Gastrocnemius medialis (tissue), 4 donors: ENCODE measurements around the gene PFKFB2. TPM values are rescaled to one million over a fixed set of nuclear protein-coding genes. Genes with fewer than 3 reads are reported as not detected.

Source experiments
- ATAC-seq, 2 donors: fragments of 150-250 bp; one replicate each; pipeline ENCODE4 v1.9.1; 2016
- DNase-seq, 2 donors: peaks; one replicate each; pipeline ENCODE4 v3.0.0-alpha.2; 2019
- H3K27ac ChIP-seq, 4 donors: fragments of 200-600 bp; sonication (generic); 1 replicate in 1 of 4; 2 replicates in 3 of 4; pipeline ENCODE4 v1.5.1; 2016 to 2018; ENCODE audit warnings: mild to moderate bottlenecking in 2 of 4, moderate library complexity in 1 of 4
- H3K27me3 ChIP-seq, 3 donors: fragments of 200-600 bp; sonication (generic) in 2 of 3; 1 replicate in 1 of 3; 2 replicates in 2 of 3; pipeline versions ENCODE4 v1.5.1 to v1.6.0; 2016 to 2019; ENCODE audit warnings: mild to moderate bottlenecking in 1 of 3, moderate library complexity in 1 of 3
- H3K36me3 ChIP-seq, 2 donors: fragments of 200-600 bp; sonication (generic) in 1 of 2; one replicate each; pipeline ENCODE4 v1.5.1; 2017 to 2018
- H3K4me1 ChIP-seq, 2 donors: fragments of 200-600 bp; sonication (generic) in 1 of 2; one replicate each; pipeline ENCODE4 v1.5.1; 2016 to 2017; ENCODE audit warnings: mild to moderate bottlenecking in 2 of 2
- H3K4me3 ChIP-seq, 4 donors: fragments of 200-600 bp; sonication (generic) in 3 of 4; 1 replicate in 1 of 4; 2 replicates in 3 of 4; pipeline ENCODE4 v1.5.1; 2016 to 2019; ENCODE audit warnings: mild to moderate bottlenecking in 2 of 4
- H3K9me3 ChIP-seq, 3 donors: fragments of 200-600 bp; sonication (generic) in 2 of 3; 1 replicate in 1 of 3; 2 replicates in 2 of 3; pipeline ENCODE4 v1.5.1; 2016 to 2019
- POLR2A ChIP-seq, 2 donors: fragments of 450-650 bp; IDR thresholded peaks; one replicate each; pipeline ENCODE4 v1.6.1; 2017; ENCODE audit warnings: antibody characterized with exemption in 2 of 2, mild to moderate bottlenecking in 2 of 2, moderate library complexity in 2 of 2
- in situ Hi-C, 4 donors: fragments of 200-750 bp; cut with MboI; loops; one replicate each; pipeline versions ENCODE4 v1.15.0 to v1.8.0; 2017; ENCODE audit warnings: low sequenced_read_pairs in 4 of 4
- intact Hi-C: fragments of 100-400 bp; cut with DNase I; formaldehyde crosslinking; loops from one replicate; pipeline ENCODE4 v1.15.1; 2023; ENCODE audit warnings: low total_unique reads
- total RNA-seq, 4 donors: library from RNA; depleted of rRNA; stranded (reverse); fragments of >200 nt; gene quantifications; one replicate each; pipeline versions ENCODE4 v1.1.0 to v1.2.3, GENCODE V29; 2016
- TF ChIP-seq, protein P1 (sequence below), 5 experiments: fragments of 450-650 bp in 3 of 5; fragments of 200-600 bp in 2 of 5; sonication (generic) in 2 of 5; IDR thresholded peaks in 4 of 5; conservative IDR thresholded peaks in 1 of 5; 1 replicate in 4 of 5; 2 replicates in 1 of 5; pipeline ENCODE4 v1.5.1; 2016 to 2019; ENCODE audit warnings: antibody characterized with exemption in 5 of 5, mild to moderate bottlenecking in 3 of 5, moderate library complexity in 3 of 5

The PFKFB2 gene
- total RNA-seq, 4 donors from 2014 or later: 35.5 to 40.3 (median 37.6) TPM

DNA sequence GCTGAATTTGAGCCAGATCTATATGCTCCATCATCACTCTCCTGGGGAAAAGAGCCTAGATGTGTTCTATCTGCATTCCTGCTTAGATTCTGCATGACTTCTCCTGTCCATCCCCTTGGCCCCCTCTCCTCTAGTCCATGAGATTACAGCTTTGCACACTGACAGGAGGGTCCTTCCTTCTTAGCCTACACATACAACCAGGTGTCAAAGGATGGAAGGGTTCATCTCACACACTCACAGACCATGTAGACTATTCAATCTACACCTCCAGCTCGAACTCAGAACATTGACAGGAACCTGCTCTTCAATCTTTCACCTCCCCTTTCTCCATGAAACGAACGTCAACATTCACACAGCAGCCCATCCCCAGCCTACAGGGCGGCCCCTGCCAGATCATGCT is 34.4 kb upstream of the PFKFB2 start:
- intact Hi-C loops: no loop called here
- Histone ChIP-seq H3K4me3 (no peak overlapping the region), H3K4me1 (peaks cover 0 to under 1% of the 10 kb centered on the region in 2 donors), H3K9me3 (no peaks in the 10 kb centered on the region), H3K27me3 (no peaks in the 10 kb centered on the region), H3K27ac (no peak overlapping the region), H3K36me3 (no peaks in the 10 kb centered on the region)
- no peak for DNase-seq
- TF ChIP-seq, protein P1, sequence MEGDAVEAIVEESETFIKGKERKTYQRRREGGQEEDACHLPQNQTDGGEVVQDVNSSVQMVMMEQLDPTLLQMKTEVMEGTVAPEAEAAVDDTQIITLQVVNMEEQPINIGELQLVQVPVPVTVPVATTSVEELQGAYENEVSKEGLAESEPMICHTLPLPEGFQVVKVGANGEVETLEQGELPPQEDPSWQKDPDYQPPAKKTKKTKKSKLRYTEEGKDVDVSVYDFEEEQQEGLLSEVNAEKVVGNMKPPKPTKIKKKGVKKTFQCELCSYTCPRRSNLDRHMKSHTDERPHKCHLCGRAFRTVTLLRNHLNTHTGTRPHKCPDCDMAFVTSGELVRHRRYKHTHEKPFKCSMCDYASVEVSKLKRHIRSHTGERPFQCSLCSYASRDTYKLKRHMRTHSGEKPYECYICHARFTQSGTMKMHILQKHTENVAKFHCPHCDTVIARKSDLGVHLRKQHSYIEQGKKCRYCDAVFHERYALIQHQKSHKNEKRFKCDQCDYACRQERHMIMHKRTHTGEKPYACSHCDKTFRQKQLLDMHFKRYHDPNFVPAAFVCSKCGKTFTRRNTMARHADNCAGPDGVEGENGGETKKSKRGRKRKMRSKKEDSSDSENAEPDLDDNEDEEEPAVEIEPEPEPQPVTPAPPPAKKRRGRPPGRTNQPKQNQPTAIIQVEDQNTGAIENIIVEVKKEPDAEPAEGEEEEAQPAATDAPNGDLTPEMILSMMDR (IDR thresholded peaks at IDR 0.05 in 4 of 5, conservative IDR thresholded peaks at IDR 0.05 in 1 of 5): no peak
- no peak for TF ChIP-seq POLR2A (IDR thresholded peaks at IDR 0.05)
- in situ Hi-C loops: no loop called here
- no peak for ATAC-seq

DNA sequence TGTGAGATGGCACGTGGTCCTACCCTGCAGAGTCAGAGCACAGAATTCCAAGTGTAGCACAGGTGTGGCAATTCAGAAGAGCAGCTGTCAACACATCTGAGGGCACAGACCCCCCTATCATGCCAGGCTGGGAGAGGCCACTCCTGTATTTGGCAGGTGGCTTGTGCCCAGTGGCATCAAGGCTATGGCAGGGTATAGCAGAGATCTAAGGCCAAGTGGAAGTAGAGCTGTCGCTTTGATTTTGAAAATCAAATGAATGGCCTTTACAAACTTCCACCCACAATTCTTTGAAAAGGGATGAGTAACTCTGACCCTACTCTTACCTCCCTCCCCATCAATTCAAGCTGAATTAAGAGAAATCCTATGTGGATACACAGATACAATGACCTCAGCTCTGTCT is 33.9 kb upstream of the PFKFB2 start:
- H3K4me3 ChIP-seq: no peak overlapping the region
- no peaks in the 10 kb centered on the region for H3K27me3 ChIP-seq
- TF ChIP-seq POLR2A (IDR thresholded peaks at IDR 0.05): no peak
- TF ChIP-seq, protein P1 (IDR thresholded peaks at IDR 0.05 in 4 of 5, conservative IDR thresholded peaks at IDR 0.05 in 1 of 5): no peak
- intact Hi-C loops (no loop called here), in situ Hi-C loops (no loop called here)
- H3K9me3 ChIP-seq: no peaks in the 10 kb centered on the region
- DNase-seq (no peak), ATAC-seq (no peak)
- no peak overlapping the region for H3K27ac ChIP-seq
- H3K4me1 ChIP-seq: peaks cover 0 to 5% of the 10 kb centered on the region in 2 donors
- H3K36me3 ChIP-seq: no peaks in the 10 kb centered on the region

DNA sequence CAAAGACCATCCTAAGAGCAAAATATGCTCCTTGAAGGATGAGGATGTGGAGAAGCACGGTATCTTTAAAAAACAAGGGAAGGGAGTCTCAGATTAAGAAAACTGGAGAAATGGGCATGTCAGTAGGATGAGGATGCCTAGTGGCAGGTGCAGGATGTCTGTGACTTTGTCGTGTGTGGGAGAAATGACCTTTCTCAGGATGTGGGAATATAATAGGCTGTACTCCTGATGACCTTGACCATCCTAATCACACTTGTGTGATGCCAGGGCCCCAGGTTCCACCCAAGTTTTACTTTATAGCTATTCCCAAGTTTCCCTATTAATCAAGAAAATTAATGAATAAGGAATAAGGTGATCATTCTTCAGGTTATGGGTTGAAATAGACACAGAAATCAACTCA is 33.4 kb upstream of the PFKFB2 start:
- TF ChIP-seq POLR2A (IDR thresholded peaks at IDR 0.05): no peak
- TF ChIP-seq, protein P1 (IDR thresholded peaks at IDR 0.05 in 4 of 5, conservative IDR thresholded peaks at IDR 0.05 in 1 of 5): no peak
- intact Hi-C loops: no loop called here
- ATAC-seq (no peak), DNase-seq (no peak)
- H3K4me3 ChIP-seq: no peak overlapping the region
- no peaks in the 10 kb centered on the region for H3K36me3 ChIP-seq
- H3K27me3 ChIP-seq: no peaks in the 10 kb centered on the region
- H3K9me3 ChIP-seq: no peaks in the 10 kb centered on the region
- peaks cover 0 to 6% of the 10 kb centered on the region in 2 donors for H3K4me1 ChIP-seq
- in situ Hi-C loops: no loop called here
- H3K27ac ChIP-seq: no peak overlapping the region

DNA sequence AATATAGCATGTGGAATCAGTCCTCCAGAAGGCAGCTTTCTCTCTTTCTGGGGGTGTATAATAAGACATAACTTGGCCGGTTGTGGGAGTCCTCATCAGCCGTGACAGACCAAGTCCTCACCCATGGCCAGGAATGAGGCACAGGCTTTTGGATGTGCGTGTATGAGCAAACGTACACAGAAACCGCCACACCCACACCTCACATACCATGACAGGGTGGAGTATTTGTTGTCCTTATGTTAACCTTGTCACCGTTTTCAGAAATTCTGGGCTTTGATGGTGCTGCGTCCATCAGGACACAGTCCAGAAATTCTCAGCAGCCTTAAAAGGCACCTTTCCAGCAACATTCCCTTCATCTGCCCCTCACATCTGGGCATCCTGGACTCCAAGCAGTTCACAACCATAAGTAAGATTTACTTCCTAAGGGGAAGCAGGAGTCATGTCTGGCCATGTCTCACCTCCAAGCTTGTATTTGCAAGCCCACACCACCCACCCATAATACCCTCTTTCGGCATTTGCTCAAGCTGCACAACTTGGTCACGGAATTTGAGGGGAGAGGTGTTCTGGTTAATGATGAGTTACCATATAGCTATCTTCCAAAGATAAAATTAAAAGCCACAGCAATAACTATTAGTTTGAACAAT is 32.9 kb upstream of the PFKFB2 start:
- DNase-seq: no peak
- TF ChIP-seq, protein P1 (IDR thresholded peaks at IDR 0.05 in 4 of 5, conservative IDR thresholded peaks at IDR 0.05 in 1 of 5): no peak
- no peak for TF ChIP-seq POLR2A (IDR thresholded peaks at IDR 0.05)
- in situ Hi-C loops (no loop called here), intact Hi-C loops (no loop called here)
- Histone ChIP-seq H3K4me1 (peaks cover 3 to 7% of the 10 kb centered on the region in 2 donors), H3K4me3 (no peak overlapping the region), H3K27ac (no peak overlapping the region), H3K27me3 (no peaks in the 10 kb centered on the region), H3K9me3 (no peaks in the 10 kb centered on the region), H3K36me3 (no peaks in the 10 kb centered on the region)
- no peak for ATAC-seq

DNA sequence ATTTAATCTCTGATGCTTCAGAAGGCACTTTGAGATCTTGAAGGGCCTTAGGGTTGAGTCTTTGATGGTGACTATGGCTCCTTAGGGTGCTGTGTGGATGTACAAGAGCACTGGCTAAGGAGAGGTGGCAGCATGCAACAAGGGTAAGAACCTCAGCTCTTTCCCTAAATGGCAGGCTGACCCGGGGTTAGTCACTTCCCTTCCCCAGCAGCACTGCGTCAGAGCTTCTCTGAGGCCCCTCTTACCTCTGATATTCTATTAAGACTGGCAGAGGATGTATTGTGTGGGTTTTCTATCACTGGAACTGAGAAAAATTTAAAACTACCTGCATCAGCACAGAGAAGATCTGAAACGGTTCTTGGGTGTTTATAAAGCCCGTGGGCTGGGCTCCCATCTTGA is 32.4 kb upstream of the PFKFB2 start:
- H3K36me3 ChIP-seq: no peaks in the 10 kb centered on the region
- DNase-seq (no peak), ATAC-seq (no peak)
- TF ChIP-seq POLR2A (IDR thresholded peaks at IDR 0.05): no peak
- TF ChIP-seq, protein P1 (IDR thresholded peaks at IDR 0.05 in 4 of 5, conservative IDR thresholded peaks at IDR 0.05 in 1 of 5): no peak
- no peak overlapping the region for H3K4me3 ChIP-seq
- peaks cover 8 to 13% of the 10 kb centered on the region in 2 donors for H3K4me1 ChIP-seq
- intact Hi-C loops: no loop called here
- H3K27me3 ChIP-seq: no peaks in the 10 kb centered on the region
- H3K27ac ChIP-seq: no peak overlapping the region
- in situ Hi-C loops: no loop called here
- no peaks in the 10 kb centered on the region for H3K9me3 ChIP-seq
